Activated naive CD8-positive, alpha-beta T cell (primary cell): ENCODE results near the gene USP17L12.
"Not testable (repeated sequence)": the region's sequence is repeated elsewhere in the genome, so short reads cannot be mapped to it uniquely, and the experiment has no call there.

Experiments
- H3K27ac Mint-ChIP-seq: one replicate; pipeline ENCODE4 v1.8.0; 2021; ENCODE audit warnings: mixed read lengths
- H3K27me3 Mint-ChIP-seq: one replicate; pipeline ENCODE4 v1.8.0; 2021; ENCODE audit warnings: mixed read lengths
- H3K36me3 Mint-ChIP-seq: one replicate; pipeline ENCODE4 v1.8.0; 2021; ENCODE audit warnings: mixed read lengths
- H3K4me1 Mint-ChIP-seq: one replicate; pipeline ENCODE4 v1.8.0; 2021; ENCODE audit warnings: low read depth, mixed read lengths
- H3K4me3 Mint-ChIP-seq: one replicate; pipeline ENCODE4 v1.8.0; 2021; ENCODE audit warnings: mild to moderate bottlenecking, mixed read lengths
- H3K9me3 Mint-ChIP-seq: one replicate; pipeline ENCODE4 v1.8.0; 2021; ENCODE audit warnings: low read depth, mixed read lengths

Gene USP17L12

DNA sequence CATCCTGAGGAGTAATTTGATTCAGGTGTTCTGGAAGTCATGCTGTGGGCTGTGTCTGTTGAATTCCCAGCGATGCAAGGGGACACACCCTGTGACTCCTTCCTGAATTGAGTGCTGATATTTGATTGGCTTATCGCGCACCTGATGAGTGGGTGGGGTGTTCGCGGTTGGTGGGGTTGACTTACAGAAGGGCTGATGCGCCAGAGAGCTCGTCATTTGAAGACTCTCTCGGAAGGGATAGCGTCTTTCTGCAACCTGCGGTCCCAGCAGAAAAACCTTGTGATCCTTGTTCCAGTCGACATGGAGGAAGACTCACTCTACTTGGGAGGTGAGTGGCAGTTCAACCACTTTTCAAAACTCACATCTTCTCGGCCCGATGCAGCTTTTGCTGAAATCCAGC, at the start of gene USP17L12:
Gene USP17L12 (plus strand): TSS at position 301 of the 400 bp plus-strand sequence. CDS start 0 bp downstream, at position 301.
- not testable (repeated sequence) for H3K36me3 Mint-ChIP-seq, H3K9me3 Mint-ChIP-seq, H3K27ac Mint-ChIP-seq, H3K27me3 Mint-ChIP-seq, H3K4me3 Mint-ChIP-seq, H3K4me1 Mint-ChIP-seq

DNA sequence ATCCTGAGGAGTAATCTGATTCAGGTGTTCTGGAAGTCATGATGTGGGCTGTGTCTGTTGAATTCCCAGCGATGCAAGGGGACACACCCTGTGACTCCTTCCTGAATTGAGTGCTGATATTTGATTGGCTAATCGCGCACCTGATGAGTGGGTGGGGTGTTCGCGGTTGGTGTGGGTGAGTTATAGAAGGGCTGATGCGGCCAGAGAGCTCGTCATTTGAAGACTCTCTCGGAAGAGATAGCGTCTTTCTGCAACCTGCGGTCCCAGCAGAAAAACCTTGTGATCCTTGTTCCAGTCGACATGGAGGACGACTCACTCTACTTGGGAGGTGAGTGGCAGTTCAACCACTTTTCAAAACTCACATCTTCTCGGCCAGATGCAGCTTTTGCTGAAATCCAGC, 9.6 kb upstream of the USP17L12 start, which contains the start of gene USP17L10:
Gene USP17L10 (plus strand): TSS at position 301 of the 400 bp plus-strand sequence. CDS start 0 bp downstream, at position 301.
- H3K4me3 Mint-ChIP-seq, H3K27ac Mint-ChIP-seq, H3K27me3 Mint-ChIP-seq, H3K36me3 Mint-ChIP-seq, H3K9me3 Mint-ChIP-seq, H3K4me1 Mint-ChIP-seq: not testable (repeated sequence)

GRCh38 chr4:9214701-9215100, 5.3 kb upstream of the USP17L12 start:
- not testable (repeated sequence) for H3K36me3 Mint-ChIP-seq, H3K4me3 Mint-ChIP-seq, H3K9me3 Mint-ChIP-seq, H3K4me1 Mint-ChIP-seq, H3K27ac Mint-ChIP-seq, H3K27me3 Mint-ChIP-seq

- not testable (repeated sequence) for H3K36me3 Mint-ChIP-seq, H3K4me3 Mint-ChIP-seq, H3K27ac Mint-ChIP-seq, H3K9me3 Mint-ChIP-seq, H3K27me3 Mint-ChIP-seq, H3K4me1 Mint-ChIP-seq
These were observed 4.8 kb upstream of the USP17L12 start, which contains the start of gene USP17L11 for GRCh38 chr4:9215105-9215504. USP17L11 (plus strand) TSS chr4:9215405; CDS start chr4:9215405, 0 bp downstream.

GRCh38 chr4:9224596-9224995, 4.6 kb downstream of the USP17L12 start, which contains the start of gene USP17L13:
USP17L13 (plus strand) TSS chr4:9224896; CDS start chr4:9224896, 0 bp downstream.
- H3K4me3 Mint-ChIP-seq, H3K9me3 Mint-ChIP-seq, H3K4me1 Mint-ChIP-seq, H3K27me3 Mint-ChIP-seq, H3K27ac Mint-ChIP-seq, H3K36me3 Mint-ChIP-seq: not testable (repeated sequence)

DNA sequence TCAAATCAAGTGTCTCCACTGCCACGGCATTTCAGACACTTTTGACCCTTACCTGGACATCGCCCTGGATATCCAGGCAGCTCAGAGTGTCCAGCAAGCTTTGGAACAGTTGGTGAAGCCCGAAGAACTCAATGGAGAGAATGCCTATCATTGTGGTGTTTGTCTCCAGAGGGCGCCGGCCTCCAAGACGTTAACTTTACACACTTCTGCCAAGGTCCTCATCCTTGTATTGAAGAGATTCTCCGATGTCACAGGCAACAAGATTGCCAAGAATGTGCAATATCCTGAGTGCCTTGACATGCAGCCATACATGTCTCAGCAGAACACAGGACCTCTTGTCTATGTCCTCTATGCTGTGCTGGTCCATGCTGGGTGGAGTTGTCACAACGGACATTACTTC, 10.3 kb downstream of the USP17L12 start:
- not testable (repeated sequence) for H3K27ac Mint-ChIP-seq, H3K4me1 Mint-ChIP-seq, H3K4me3 Mint-ChIP-seq, H3K9me3 Mint-ChIP-seq, H3K36me3 Mint-ChIP-seq, H3K27me3 Mint-ChIP-seq

DNA sequence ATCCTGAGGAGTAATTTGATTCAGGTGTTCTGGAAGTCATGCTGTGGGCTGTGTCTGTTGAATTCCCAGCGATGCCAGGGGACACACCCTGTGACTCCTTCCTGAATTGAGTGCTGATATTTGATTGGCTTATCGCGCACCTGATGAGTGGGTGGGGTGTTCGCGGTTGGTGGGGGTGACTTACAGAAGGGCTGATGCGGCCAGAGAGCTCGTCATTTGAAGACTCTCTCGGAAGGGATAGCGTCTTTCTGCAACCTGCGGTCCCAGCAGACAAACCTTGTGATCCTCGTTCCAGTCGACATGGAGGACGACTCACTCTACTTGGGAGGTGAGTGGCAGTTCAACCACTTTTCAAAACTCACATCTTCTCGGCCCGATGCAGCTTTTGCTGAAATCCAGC, 14.1 kb downstream of the USP17L12 start, which contains the start of gene USP17L15:
Gene USP17L15 (plus strand): TSS at position 301 of the 400 bp plus-strand sequence. CDS start 0 bp downstream, at position 301.
- H3K27me3 Mint-ChIP-seq, H3K4me1 Mint-ChIP-seq, H3K27ac Mint-ChIP-seq, H3K9me3 Mint-ChIP-seq, H3K36me3 Mint-ChIP-seq, H3K4me3 Mint-ChIP-seq: not testable (repeated sequence)

GRCh38 chr4:9238461-9238860, 18.5 kb downstream of the USP17L12 start:
- not testable (repeated sequence) for H3K27ac Mint-ChIP-seq, H3K27me3 Mint-ChIP-seq, H3K36me3 Mint-ChIP-seq, H3K4me1 Mint-ChIP-seq, H3K9me3 Mint-ChIP-seq, H3K4me3 Mint-ChIP-seq

- not testable (repeated sequence) for H3K9me3 Mint-ChIP-seq, H3K27me3 Mint-ChIP-seq, H3K4me1 Mint-ChIP-seq, H3K36me3 Mint-ChIP-seq, H3K27ac Mint-ChIP-seq, H3K4me3 Mint-ChIP-seq
These were observed 23.6 kb downstream of the USP17L12 start, which contains the start of gene USP17L17 for GRCh38 chr4:9243579-9243978. USP17L17 (plus strand) TSS chr4:9243879; CDS start chr4:9243879, 0 bp downstream.

DNA sequence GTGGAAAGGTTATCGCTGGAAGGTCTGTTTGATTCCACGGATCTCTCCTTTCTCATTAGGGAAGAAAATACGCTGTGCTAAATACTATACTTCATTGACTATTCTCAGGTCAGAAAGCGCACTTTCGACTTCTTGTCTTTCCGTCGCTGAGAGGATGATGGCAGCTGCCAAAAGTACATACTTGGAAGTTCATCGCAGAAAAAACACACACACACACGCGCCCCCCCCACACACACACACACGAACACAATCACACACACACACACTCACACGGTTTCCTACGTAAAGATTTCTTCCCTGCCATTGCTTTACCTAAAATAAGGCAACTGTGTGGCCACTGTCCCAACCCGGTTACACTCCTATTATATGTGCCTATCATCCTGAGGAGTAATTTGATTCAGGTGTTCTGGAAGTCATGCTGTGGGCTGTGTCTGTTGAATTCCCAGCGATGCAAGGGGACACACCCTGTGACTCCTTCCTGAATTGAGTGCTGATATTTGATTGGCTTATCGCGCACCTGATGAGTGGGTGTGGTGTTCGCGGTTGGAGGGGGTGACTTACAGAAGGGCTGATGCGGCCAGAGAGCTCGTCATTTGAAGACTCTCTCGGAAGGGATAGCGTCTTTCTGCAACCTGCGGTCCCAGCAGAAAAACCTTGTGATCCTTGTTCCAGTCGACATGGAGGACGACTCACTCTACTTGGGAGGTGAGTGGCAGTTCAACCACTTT, 28.2 kb downstream of the USP17L12 start, which contains the start of gene USP17L18:
Gene USP17L18 (plus strand): TSS at position 678 of the 728 bp plus-strand sequence. CDS start 0 bp downstream, at position 678.
- not testable (repeated sequence) for H3K4me3 Mint-ChIP-seq, H3K27ac Mint-ChIP-seq, H3K9me3 Mint-ChIP-seq, H3K27me3 Mint-ChIP-seq, H3K36me3 Mint-ChIP-seq, H3K4me1 Mint-ChIP-seq

- H3K4me1 Mint-ChIP-seq, H3K9me3 Mint-ChIP-seq, H3K27ac Mint-ChIP-seq, H3K36me3 Mint-ChIP-seq, H3K27me3 Mint-ChIP-seq, H3K4me3 Mint-ChIP-seq: not testable (repeated sequence)
These were observed 33.1 kb downstream of the USP17L12 start, which contains the start of gene USP17L19 for GRCh38 chr4:9253078-9253477. USP17L19 (plus strand) TSS chr4:9253378; CDS start chr4:9253378, 0 bp downstream.

DNA sequence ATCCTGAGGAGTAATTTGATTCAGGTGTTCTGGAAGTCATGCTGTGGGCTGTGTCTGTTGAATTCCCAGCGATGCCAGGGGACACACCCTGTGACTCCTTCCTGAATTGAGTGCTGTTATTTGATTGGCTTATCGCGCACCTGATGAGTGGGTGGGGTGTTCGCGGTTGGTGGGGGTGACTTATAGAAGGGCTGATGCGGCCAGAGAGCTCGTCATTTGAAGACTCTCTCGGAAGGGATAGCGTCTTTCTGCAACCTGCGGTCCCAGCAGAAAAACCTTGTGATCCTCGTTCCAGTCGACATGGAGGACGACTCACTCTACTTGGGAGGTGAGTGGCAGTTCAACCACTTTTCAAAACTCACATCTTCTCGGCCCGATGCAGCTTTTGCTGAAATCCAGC, 37.9 kb downstream of the USP17L12 start, which contains the start of gene USP17L20:
Gene USP17L20 (plus strand): TSS at position 301 of the 400 bp plus-strand sequence. CDS start 0 bp downstream, at position 301.
- not testable (repeated sequence) for H3K27me3 Mint-ChIP-seq, H3K4me3 Mint-ChIP-seq, H3K27ac Mint-ChIP-seq, H3K4me1 Mint-ChIP-seq, H3K36me3 Mint-ChIP-seq, H3K9me3 Mint-ChIP-seq

DNA sequence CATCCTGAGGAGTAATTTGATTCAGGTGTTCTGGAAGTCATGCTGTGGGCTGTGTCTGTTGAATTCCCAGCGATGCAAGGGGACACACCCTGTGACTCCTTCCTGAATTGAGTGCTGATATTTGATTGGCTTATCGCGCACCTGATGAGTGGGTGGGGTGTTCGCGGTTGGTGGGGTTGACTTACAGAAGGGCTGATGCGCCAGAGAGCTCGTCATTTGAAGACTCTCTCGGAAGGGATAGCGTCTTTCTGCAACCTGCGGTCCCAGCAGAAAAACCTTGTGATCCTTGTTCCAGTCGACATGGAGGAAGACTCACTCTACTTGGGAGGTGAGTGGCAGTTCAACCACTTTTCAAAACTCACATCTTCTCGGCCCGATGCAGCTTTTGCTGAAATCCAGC, 42.6 kb downstream of the USP17L12 start, which contains the start of gene USP17L21:
Gene USP17L21 (plus strand): TSS at position 301 of the 400 bp plus-strand sequence. CDS start 0 bp downstream, at position 301.
- not testable (repeated sequence) for H3K4me3 Mint-ChIP-seq, H3K9me3 Mint-ChIP-seq, H3K27ac Mint-ChIP-seq, H3K4me1 Mint-ChIP-seq, H3K36me3 Mint-ChIP-seq, H3K27me3 Mint-ChIP-seq

DNA sequence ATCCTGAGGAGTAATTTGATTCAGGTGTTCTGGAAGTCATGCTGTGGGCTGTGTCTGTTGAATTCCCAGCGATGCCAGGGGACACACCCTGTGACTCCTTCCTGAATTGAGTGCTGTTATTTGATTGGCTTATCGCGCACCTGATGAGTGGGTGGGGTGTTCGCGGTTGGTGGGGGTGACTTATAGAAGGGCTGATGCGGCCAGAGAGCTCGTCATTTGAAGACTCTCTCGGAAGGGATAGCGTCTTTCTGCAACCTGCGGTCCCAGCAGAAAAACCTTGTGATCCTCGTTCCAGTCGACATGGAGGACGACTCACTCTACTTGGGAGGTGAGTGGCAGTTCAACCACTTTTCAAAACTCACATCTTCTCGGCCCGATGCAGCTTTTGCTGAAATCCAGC, 47.4 kb downstream of the USP17L12 start, which contains the start of gene USP17L22:
Gene USP17L22 (plus strand): TSS at position 301 of the 400 bp plus-strand sequence. CDS start 0 bp downstream, at position 301.
- H3K27ac Mint-ChIP-seq, H3K9me3 Mint-ChIP-seq, H3K27me3 Mint-ChIP-seq, H3K4me3 Mint-ChIP-seq, H3K4me1 Mint-ChIP-seq, H3K36me3 Mint-ChIP-seq: not testable (repeated sequence)
